Fibroblast of mammary gland (primary cell): ENCODE data around the gene STIL.
"Not testable (repeated sequence)": the region's sequence is repeated elsewhere in the genome, so short reads cannot be mapped to it uniquely, and the experiment has no call there.

Experiments used
- DNase-seq: peaks from one replicate; pipeline ENCODE4 v3.0.0-alpha.2; 2010; ENCODE audit warnings: low read depth
- H3K4me3 ChIP-seq: 2 replicates; pipeline ENCODE4 v1.5.1; 2011; ENCODE audit warnings: low read depth, mild to moderate bottlenecking, low read length, moderate library complexity; ENCODE audit not compliant: control insufficient read depth
- TF ChIP-seq, protein P1 (sequence below): conservative IDR thresholded peaks from 2 replicates; pipeline ENCODE4 v1.5.1; 2011; ENCODE audit warnings: low read depth, low read length, inconsistent platforms; ENCODE audit not compliant: control insufficient read depth, insufficient read depth

Gene STIL

DNA sequence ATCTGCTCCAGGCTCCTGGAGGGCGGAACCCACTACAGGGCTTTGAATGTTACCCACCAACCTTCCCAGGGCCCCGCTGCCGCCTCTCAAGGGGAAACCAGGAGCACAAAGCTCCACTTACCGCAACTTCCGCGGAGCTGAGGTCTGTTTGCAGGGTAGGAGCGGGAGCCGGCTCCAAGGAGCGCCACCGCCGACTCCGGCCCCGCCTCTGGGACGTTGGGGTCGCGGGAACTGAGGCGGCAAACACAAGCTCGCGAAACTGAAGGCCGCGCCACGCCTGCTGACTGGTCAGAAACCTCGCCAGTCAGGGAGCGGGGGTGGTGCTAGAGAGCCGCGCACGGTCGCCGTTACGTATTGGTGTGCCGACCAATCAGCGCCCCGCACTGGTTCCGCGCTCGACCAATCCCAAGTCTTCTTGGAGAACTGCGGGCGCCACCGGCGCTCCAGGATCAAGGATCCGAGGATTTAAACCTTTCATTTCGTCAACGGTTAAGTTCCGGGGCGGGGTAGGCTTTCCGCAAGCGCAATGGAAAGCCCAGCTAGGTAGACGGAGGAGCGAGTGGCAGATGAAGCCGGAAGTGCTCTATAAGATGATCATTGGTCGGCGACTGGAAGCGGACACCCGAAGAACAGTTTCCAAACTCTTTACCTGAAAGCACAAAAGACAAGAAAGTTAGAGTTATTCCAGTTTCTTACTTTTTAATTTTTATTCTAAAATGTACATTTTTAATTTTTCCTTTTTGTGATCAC lies at the start of gene STIL:
TSS of gene STIL (minus strand) at position 233 of the 750 bp plus-strand sequence. CDS start 3,828 bp downstream, outside the sequence.
- DNase-seq = peak; percentile 99
- H3K4me3 ChIP-seq = peak within 1 kb of the TSS; percentile 98
- TF ChIP-seq, protein P1, sequence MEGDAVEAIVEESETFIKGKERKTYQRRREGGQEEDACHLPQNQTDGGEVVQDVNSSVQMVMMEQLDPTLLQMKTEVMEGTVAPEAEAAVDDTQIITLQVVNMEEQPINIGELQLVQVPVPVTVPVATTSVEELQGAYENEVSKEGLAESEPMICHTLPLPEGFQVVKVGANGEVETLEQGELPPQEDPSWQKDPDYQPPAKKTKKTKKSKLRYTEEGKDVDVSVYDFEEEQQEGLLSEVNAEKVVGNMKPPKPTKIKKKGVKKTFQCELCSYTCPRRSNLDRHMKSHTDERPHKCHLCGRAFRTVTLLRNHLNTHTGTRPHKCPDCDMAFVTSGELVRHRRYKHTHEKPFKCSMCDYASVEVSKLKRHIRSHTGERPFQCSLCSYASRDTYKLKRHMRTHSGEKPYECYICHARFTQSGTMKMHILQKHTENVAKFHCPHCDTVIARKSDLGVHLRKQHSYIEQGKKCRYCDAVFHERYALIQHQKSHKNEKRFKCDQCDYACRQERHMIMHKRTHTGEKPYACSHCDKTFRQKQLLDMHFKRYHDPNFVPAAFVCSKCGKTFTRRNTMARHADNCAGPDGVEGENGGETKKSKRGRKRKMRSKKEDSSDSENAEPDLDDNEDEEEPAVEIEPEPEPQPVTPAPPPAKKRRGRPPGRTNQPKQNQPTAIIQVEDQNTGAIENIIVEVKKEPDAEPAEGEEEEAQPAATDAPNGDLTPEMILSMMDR = no peak

DNA sequence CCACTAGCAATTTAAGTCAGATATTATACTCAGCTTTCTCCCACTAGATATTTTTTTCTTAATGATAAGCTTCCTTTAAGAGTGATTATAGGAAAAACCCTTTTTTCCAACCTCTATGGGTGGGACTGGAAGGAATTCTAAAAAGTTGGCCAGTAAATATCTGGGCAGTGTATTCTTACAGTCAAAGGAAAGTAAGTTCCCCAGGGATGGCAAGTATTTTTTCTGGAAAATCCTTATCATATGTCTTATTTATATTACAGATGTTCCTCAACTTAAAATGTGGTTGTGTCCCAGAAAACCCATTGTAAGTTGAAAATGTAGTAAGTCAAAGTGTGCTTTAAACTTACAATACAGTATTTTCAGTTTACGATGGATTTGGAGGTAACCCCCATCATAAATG lies 48.9 kb upstream of the STIL start:
- TF ChIP-seq, protein P1 = no peak
- no peak overlapping the region for H3K4me3 ChIP-seq
- DNase-seq = no peak

DNA sequence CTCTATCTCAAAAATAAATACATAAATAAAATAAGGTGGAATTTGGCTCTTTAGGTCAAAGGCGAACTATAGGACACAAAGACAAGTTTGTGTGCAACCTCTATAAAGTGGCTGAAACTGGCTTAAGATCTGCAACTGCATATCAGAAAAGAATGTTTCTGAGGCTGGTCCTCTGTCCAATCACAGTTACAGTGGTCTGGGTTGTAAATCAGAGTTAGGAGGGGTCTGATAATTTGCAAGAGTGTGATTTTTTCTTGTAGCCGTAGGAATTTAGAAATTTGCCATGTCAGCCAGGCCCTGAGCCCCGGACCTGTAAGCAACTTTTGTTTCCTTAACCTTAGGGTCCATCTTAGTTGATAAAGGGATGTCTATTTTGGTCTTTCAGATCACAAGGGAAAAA lies 47.4 kb upstream of the STIL start:
- TF ChIP-seq, protein P1 = no peak
- no peak overlapping the region for H3K4me3 ChIP-seq
- DNase-seq = no peak

- no peak overlapping the region for H3K4me3 ChIP-seq
- TF ChIP-seq, protein P1 = no peak
- DNase-seq = peak; percentile 39
Observed at GRCh38 chr1:47351305-47351704, 37.4 kb upstream of the STIL start.

DNA sequence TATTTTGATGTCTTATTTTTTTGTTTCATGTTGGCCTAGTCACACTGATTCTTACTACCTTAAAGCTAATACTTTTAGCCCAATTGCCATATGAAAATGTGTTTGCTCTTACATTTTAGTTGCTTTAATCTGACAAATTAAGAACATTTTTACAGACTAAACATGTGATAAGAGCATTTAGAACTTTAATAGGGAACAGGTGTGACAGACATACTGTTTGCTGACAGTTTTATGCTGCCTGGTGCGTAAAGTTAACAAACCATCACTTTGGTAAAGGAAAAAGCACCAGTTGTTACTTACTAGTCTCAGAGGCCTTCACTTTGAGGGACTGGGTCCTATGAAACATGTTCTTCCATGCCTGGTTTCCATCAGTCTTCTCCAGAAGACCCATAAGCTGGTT lies 34.3 kb upstream of the STIL start:
- TF ChIP-seq, protein P1 = no peak
- H3K4me3 ChIP-seq = no peak overlapping the region
- no peak for DNase-seq

- no peak overlapping the region for H3K4me3 ChIP-seq
- no peak for DNase-seq
- TF ChIP-seq, protein P1 = no peak
Observed at GRCh38 chr1:47347735-47348134, 33.8 kb upstream of the STIL start.

- not testable (repeated sequence) for DNase-seq
Observed at GRCh38 chr1:47346979-47347378, 33.0 kb upstream of the STIL start.

More at GRCh38 chr1:47346979-47347378, 33.0 kb upstream of the STIL start:
- H3K4me3 ChIP-seq = not testable (repeated sequence)
